Testis (tissue), 2 donors: ENCODE data around the gene TMEM185B.

Experiments used
- POLR2A ChIP-seq: fragments of 450-650 bp; IDR thresholded peaks from one replicate; pipeline ENCODE4 v1.6.1; 2017; ENCODE audit warnings: antibody characterized with exemption, mild to moderate bottlenecking, moderate library complexity
- TF ChIP-seq, protein P1 (sequence below), 3 experiments: fragments of 450-650 bp in 2 of 3; fragments of 200-600 bp in 1 of 3; sonication (generic) in 1 of 3; IDR thresholded peaks; one replicate each; pipeline ENCODE4 v1.5.1; 2016 to 2019; ENCODE audit warnings: antibody characterized with exemption in 3 of 3, mild to moderate bottlenecking in 2 of 3, moderate library complexity in 1 of 3

DNA sequence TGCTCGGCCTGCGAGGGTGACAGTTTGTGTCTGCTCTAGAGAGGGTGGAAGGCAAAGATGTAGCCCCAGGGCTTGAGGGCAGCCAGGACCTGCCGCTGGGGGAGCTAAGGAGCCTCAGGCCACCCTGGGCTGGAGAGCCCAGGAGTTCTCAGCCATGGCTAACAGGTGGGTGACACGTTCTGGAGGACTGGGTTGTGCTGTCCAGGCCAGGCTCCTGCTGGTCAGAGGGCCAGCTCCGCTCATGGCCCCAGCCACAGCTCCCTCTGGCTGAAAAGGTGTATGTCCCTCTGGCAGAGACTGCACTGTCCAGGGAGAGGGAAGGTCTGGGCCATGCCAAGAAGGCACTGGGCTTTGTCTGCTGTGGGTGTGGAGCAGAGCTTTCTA lies 19.2 kb downstream of the TMEM185B start:
- TF ChIP-seq, protein P1, sequence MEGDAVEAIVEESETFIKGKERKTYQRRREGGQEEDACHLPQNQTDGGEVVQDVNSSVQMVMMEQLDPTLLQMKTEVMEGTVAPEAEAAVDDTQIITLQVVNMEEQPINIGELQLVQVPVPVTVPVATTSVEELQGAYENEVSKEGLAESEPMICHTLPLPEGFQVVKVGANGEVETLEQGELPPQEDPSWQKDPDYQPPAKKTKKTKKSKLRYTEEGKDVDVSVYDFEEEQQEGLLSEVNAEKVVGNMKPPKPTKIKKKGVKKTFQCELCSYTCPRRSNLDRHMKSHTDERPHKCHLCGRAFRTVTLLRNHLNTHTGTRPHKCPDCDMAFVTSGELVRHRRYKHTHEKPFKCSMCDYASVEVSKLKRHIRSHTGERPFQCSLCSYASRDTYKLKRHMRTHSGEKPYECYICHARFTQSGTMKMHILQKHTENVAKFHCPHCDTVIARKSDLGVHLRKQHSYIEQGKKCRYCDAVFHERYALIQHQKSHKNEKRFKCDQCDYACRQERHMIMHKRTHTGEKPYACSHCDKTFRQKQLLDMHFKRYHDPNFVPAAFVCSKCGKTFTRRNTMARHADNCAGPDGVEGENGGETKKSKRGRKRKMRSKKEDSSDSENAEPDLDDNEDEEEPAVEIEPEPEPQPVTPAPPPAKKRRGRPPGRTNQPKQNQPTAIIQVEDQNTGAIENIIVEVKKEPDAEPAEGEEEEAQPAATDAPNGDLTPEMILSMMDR (IDR thresholded peaks at IDR 0.05), result no peak
- no peak for TF ChIP-seq POLR2A
